ENCODE data around the gene DMAC2. TPM values are rescaled to one million over a fixed set of nuclear protein-coding genes. Genes with fewer than 3 reads are reported as not detected.

Gene DMAC2
- total and polyA plus RNA-seq, 2 donors from 2014 or later: 43.9 to 73.9 TPM

GRCh38 chr19:41397086-41398049, 42.3 kb downstream of the DMAC2 start, which contains the start of the genes BCKDHA and EXOSC5:
BCKDHA (plus strand) TSS chr19:41397818; CDS start chr19:41397828, 10 bp downstream.
EXOSC5 (minus strand) TSS chr19:41397359; CDS start chr19:41397328, 31 bp downstream.
- H3K36me3 ChIP-seq (ENCODE audit: control insufficient read depth in 2 of 3, insufficient read depth in 3 of 3, low read length in 3 of 3): peaks cover 0 to 3% (median 0%) of the 10 kb centered on the region in 3 donors
- H3K4me1 ChIP-seq (ENCODE audit: control insufficient read depth in 2 of 3, insufficient read depth in 2 of 3, low read depth in 1 of 3, low read length in 3 of 3): peaks cover 0 to 16% (median 7%) of the 10 kb centered on the region in 3 donors
- no peaks in the 10 kb centered on the region for H3K27me3 ChIP-seq (ENCODE audit: control insufficient read depth, insufficient read depth, low read length)
- intact Hi-C loops (cut with DNase I): no loop called here
- H3K4me3 ChIP-seq (ENCODE audit: low read length in 3 of 3): peak within 1 kb of the TSS; percentile 93 to 100 (median 95)
- FAIRE-seq (peak; percentile 95), DNase-seq (peak; percentile 99 to 100 (median 99))
- peak within 1 kb of the TSS; percentile 92 to 94 (median 93) for H3K9ac ChIP-seq (ENCODE audit: low read length in 3 of 3)
- no peak for TF ChIP-seq CTCF (IDR thresholded peaks at IDR 0.05; ENCODE audit: borderline replicate concordance, extremely low read depth, insufficient read depth)
- peak within 1 kb of the TSS; percentile 91 to 97 for H3K27ac ChIP-seq (ENCODE audit: low read depth in 2 of 2, low read length in 2 of 2)
- H3K9me3 ChIP-seq (ENCODE audit: control insufficient read depth in 2 of 3, insufficient read depth in 1 of 3, low read length in 3 of 3): no peaks in the 10 kb centered on the region

- intact Hi-C loops (cut with DNase I): no loop called here
- Histone ChIP-seq H3K27me3 (ENCODE audit: control insufficient read depth, insufficient read depth, low read length) (no peaks in the 10 kb centered on the region), H3K9me3 (ENCODE audit: control insufficient read depth in 2 of 3, insufficient read depth in 1 of 3, low read length in 3 of 3) (no peaks in the 10 kb centered on the region), H3K9ac (ENCODE audit: low read length in 3 of 3) (no peak overlapping the region), H3K36me3 (ENCODE audit: control insufficient read depth in 2 of 3, insufficient read depth in 3 of 3, low read length in 3 of 3) (peaks cover 2 to 11% (median 6%) of the 10 kb centered on the region in 3 donors), H3K27ac (ENCODE audit: low read depth in 2 of 2, low read length in 2 of 2) (no peak overlapping the region), H3K4me3 (ENCODE audit: low read length in 3 of 3) (no peak overlapping the region), H3K4me1 (ENCODE audit: control insufficient read depth in 2 of 3, insufficient read depth in 2 of 3, low read depth in 1 of 3, low read length in 3 of 3) (peaks cover 0 to 16% (median 7%) of the 10 kb centered on the region in 3 donors)
- FAIRE-seq (no peak), DNase-seq (no peak)
- TF ChIP-seq CTCF (IDR thresholded peaks at IDR 0.05; ENCODE audit: borderline replicate concordance, extremely low read depth, insufficient read depth): no peak
These were observed 44.4 kb downstream of the DMAC2 start for GRCh38 chr19:41395355-41395754.

- TF ChIP-seq CTCF (IDR thresholded peaks at IDR 0.05; ENCODE audit: borderline replicate concordance, extremely low read depth, insufficient read depth): no peak
- intact Hi-C loops (cut with DNase I): no loop called here
These were observed 46.9 kb downstream of the DMAC2 start for GRCh38 chr19:41392775-41393174.

More at GRCh38 chr19:41392775-41393174, 46.9 kb downstream of the DMAC2 start:
- no peaks in the 10 kb centered on the region for H3K27me3 ChIP-seq (ENCODE audit: control insufficient read depth, insufficient read depth, low read length)
- no peak overlapping the region for H3K27ac ChIP-seq (ENCODE audit: low read depth in 2 of 2, low read length in 2 of 2)
- peaks cover 2 to 14% (median 6%) of the 10 kb centered on the region in 3 donors for H3K36me3 ChIP-seq (ENCODE audit: control insufficient read depth in 2 of 3, insufficient read depth in 3 of 3, low read length in 3 of 3)
- no peak overlapping the region for H3K4me3 ChIP-seq (ENCODE audit: low read length in 3 of 3)
- H3K4me1 ChIP-seq (ENCODE audit: control insufficient read depth in 2 of 3, insufficient read depth in 2 of 3, low read depth in 1 of 3, low read length in 3 of 3): peaks cover 0 to 7% (median 0%) of the 10 kb centered on the region in 3 donors
- no peak overlapping the region for H3K9ac ChIP-seq (ENCODE audit: low read length in 3 of 3)
- FAIRE-seq (no peak), DNase-seq (no peak)
- no peaks in the 10 kb centered on the region for H3K9me3 ChIP-seq (ENCODE audit: control insufficient read depth in 2 of 3, insufficient read depth in 1 of 3, low read length in 3 of 3)

Measured in kidney (tissue), 14 donors.